ENCODE results near the gene ITPR2. TPM values are rescaled to one million over a fixed set of nuclear protein-coding genes. Genes with fewer than 3 reads are reported as not detected.
A peak's percentile ranks its signal among the peaks of the same experiment; 100 is the strongest.

The ITPR2 gene
- total and polyA plus RNA-seq, 4 donors: 1.5 to 84.8 (median 21.8) TPM

DNA sequence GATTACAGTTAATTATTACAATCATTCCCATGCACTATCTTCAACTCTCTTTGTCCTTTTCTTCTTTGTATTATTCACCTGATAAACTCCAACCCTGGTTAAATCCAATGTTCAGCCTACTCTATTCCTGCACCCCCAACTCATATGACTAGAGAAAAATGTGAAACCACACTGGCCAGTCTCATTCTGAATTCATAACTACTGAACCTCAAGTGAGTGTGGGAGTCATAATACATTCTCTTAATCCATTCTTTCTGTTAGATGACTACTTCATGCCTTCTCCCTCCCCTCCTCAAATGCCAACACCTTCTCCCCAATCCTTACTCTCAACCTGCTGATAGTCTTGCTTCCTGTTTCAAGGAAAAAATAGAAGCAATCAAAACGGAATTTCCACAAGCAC, 22.3 kb upstream of the ITPR2 start:
- WGBS, 2 donors: 54 to 65% methylated on average over 1 of the region's 1 CpG
- intact Hi-C loops (cut with DNase I): loop anchor here in 1 of 2 donors (2.0 to 10.0 kb wide), 2 partner anchors 29 to 159 kb away; partner anchors contain the start of gene TM7SF3
- H3K9me3 ChIP-seq (ENCODE audit: control insufficient read depth, low read length): no peaks in the 10 kb centered on the region

GRCh38 chr12:26854031-26854390, 21.0 kb upstream of the ITPR2 start:
- no peaks in the 10 kb centered on the region for H3K27me3 ChIP-seq (ENCODE audit: control insufficient read depth in 1 of 2, insufficient read depth in 2 of 2, low read length in 1 of 2)
- no peaks in the 10 kb centered on the region for H3K4me1 ChIP-seq (ENCODE audit: control insufficient read depth in 1 of 2, insufficient read depth in 2 of 2, low read length in 2 of 2)
- intact Hi-C loops (cut with DNase I): loop anchor here in 1 of 2 donors (2.0 to 10.0 kb wide), 2 partner anchors 31 to 161 kb away; partner anchors contain the start of gene TM7SF3

More for the DNA sequence above, 22.3 kb upstream of the ITPR2 start:
- Histone ChIP-seq H3K36me3 (ENCODE audit: control insufficient read depth in 1 of 2, insufficient read depth in 2 of 2, low read length in 1 of 2) (no peaks in the 10 kb centered on the region), H3K27ac (ENCODE audit: low read depth in 1 of 2, low read length in 2 of 2) (no peak overlapping the region), H3K27me3 (ENCODE audit: control insufficient read depth in 1 of 2, insufficient read depth in 2 of 2, low read length in 1 of 2) (no peaks in the 10 kb centered on the region), H3K4me3 (ENCODE audit: low read length in 2 of 2) (no peak overlapping the region), H3K4me1 (ENCODE audit: control insufficient read depth in 1 of 2, insufficient read depth in 2 of 2, low read length in 2 of 2) (no peaks in the 10 kb centered on the region)
- ATAC-seq (ENCODE audit: low FRiP score) (no peak), DNase-seq (no peak)

GRCh38 chr12:26853303-26854030, 20.5 kb upstream of the ITPR2 start:
- WGBS, 2 donors: 50 to 54% methylated on average over 12 of the region's 12 CpGs
- intact Hi-C loops (cut with DNase I): loop anchor here (2.0 to 10.0 kb wide), 2 partner anchors 31 to 161 kb away; partner anchors contain the start of gene TM7SF3 (in 1 of the 2)
- no peaks in the 10 kb centered on the region for H3K9me3 ChIP-seq (ENCODE audit: control insufficient read depth, low read length)
- DNase-seq (peak; percentile 78 to 87), ATAC-seq (ENCODE audit: low FRiP score) (peak; percentile 86)
- H3K27ac ChIP-seq (ENCODE audit: low read depth in 1 of 2, low read length in 2 of 2): no peak overlapping the region
- H3K4me1 ChIP-seq (ENCODE audit: control insufficient read depth in 1 of 2, insufficient read depth in 2 of 2, low read length in 2 of 2): no peaks in the 10 kb centered on the region
- H3K4me3 ChIP-seq (ENCODE audit: low read length in 2 of 2): no peak overlapping the region
- no peaks in the 10 kb centered on the region for H3K36me3 ChIP-seq (ENCODE audit: control insufficient read depth in 1 of 2, insufficient read depth in 2 of 2, low read length in 1 of 2)
- H3K27me3 ChIP-seq (ENCODE audit: control insufficient read depth in 1 of 2, insufficient read depth in 2 of 2, low read length in 1 of 2): no peaks in the 10 kb centered on the region

More at GRCh38 chr12:26854031-26854390, 21.0 kb upstream of the ITPR2 start:
- Histone ChIP-seq H3K36me3 (ENCODE audit: control insufficient read depth in 1 of 2, insufficient read depth in 2 of 2, low read length in 1 of 2) (no peaks in the 10 kb centered on the region), H3K9me3 (ENCODE audit: control insufficient read depth, low read length) (no peaks in the 10 kb centered on the region), H3K4me3 (ENCODE audit: low read length in 2 of 2) (no peak overlapping the region), H3K27ac (ENCODE audit: low read depth in 1 of 2, low read length in 2 of 2) (no peak overlapping the region)
- DNase-seq (no peak), ATAC-seq (ENCODE audit: low FRiP score) (no peak)
- 17% methylated on average over 2 of the region's 2 CpGs for WGBS, 2 donors

DNA sequence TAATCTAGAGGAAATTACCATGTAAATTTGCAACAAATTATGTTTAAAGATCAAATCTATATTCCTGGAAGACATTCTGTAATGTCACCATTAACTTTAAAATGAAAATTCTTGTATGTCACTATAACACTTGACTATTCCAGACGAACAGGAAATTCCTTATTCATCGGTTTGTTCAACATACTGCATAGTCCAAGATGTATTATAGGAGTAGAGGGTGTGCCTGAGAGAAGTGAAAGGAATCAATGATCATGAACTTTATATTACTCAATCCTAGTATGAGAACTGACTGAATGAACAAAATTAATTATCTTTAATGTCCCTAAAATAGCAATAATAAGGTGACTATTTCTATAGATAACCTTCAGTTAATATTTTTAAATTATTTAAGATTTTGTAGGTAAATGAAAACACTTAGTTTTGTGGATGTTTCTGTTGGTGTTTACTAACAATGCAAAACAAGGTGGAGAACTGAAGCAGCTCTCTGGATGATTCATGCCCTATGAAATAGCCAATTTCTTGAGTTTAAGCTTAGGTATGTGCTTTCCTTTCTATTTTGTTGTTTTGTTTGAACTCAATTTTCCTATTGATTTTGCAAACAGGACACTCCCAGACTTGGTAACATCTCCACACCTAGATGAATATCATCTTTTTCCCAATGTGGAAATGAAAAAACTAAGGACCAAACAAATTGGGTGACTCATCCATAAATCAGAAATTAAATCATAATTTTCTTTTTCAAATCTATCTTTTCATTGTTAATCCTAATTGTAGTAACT, 18.2 kb upstream of the ITPR2 start:
- intact Hi-C loops (cut with DNase I): loop anchor here in 1 of 2 donors (10.0 kb wide), 1 partner anchor 164 kb away; the partner anchor contains the start of gene TM7SF3
- Histone ChIP-seq H3K27ac (ENCODE audit: low read depth in 1 of 2, low read length in 2 of 2) (no peak overlapping the region), H3K4me1 (ENCODE audit: control insufficient read depth in 1 of 2, insufficient read depth in 2 of 2, low read length in 2 of 2) (no peaks in the 10 kb centered on the region), H3K9me3 (ENCODE audit: control insufficient read depth, low read length) (no peaks in the 10 kb centered on the region), H3K36me3 (ENCODE audit: control insufficient read depth in 1 of 2, insufficient read depth in 2 of 2, low read length in 1 of 2) (no peaks in the 10 kb centered on the region), H3K27me3 (ENCODE audit: control insufficient read depth in 1 of 2, insufficient read depth in 2 of 2, low read length in 1 of 2) (no peaks in the 10 kb centered on the region), H3K4me3 (ENCODE audit: low read length in 2 of 2) (no peak overlapping the region)
- 44 to 45% methylated on average over 2 of the region's 2 CpGs for WGBS, 2 donors
- ATAC-seq (ENCODE audit: low FRiP score): no peak
- no peak for DNase-seq

DNA sequence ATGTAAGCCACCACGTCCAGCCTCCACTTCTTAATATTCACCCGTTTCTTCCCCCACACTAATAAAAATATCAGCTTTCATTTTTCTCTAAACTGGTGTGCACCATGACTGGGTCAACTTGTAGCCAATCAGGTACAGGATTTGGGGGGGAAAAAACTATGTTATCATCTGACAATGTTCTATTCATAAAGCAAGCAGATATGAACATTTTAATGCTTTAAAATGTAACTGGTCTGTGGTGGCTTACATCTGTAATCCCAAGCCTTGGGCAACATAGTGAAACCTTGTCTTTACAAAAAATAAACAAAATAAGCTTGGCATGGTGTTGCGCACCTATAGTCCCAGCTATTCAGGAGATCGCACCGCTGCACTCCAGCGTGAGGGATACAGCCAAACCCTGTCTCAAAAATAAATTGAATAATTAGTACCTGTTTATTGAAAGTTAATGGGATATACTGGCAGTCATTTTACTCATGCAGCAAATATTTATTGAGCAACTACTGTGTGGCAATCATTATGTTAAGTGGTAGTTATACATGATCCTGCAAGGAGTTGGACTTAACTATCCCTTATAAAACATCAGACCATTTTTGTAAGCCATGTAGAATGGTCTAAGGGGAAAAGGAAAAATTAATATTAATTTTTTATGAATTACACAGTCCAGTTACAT, 15.3 kb upstream of the ITPR2 start:
- Histone ChIP-seq H3K27ac (ENCODE audit: low read depth in 1 of 2, low read length in 2 of 2) (no peak overlapping the region), H3K4me1 (ENCODE audit: control insufficient read depth in 1 of 2, insufficient read depth in 2 of 2, low read length in 2 of 2) (no peaks in the 10 kb centered on the region), H3K36me3 (ENCODE audit: control insufficient read depth in 1 of 2, insufficient read depth in 2 of 2, low read length in 1 of 2) (no peaks in the 10 kb centered on the region), H3K4me3 (ENCODE audit: low read length in 2 of 2) (no peak overlapping the region), H3K9me3 (ENCODE audit: control insufficient read depth, low read length) (no peaks in the 10 kb centered on the region), H3K27me3 (ENCODE audit: control insufficient read depth in 1 of 2, insufficient read depth in 2 of 2, low read length in 1 of 2) (no peaks in the 10 kb centered on the region)
- ATAC-seq (ENCODE audit: low FRiP score): no peak
- WGBS, 2 donors: 79 to 89% methylated on average over 6 of the region's 6 CpGs
- intact Hi-C loops (cut with DNase I): no loop called here
- no peak for DNase-seq

GRCh38 chr12:26847431-26847830, 14.4 kb upstream of the ITPR2 start:
- no peak for ATAC-seq (ENCODE audit: low FRiP score)
- Histone ChIP-seq H3K9me3 (ENCODE audit: control insufficient read depth, low read length) (no peaks in the 10 kb centered on the region), H3K4me3 (ENCODE audit: low read length in 2 of 2) (no peak overlapping the region), H3K27ac (ENCODE audit: low read depth in 1 of 2, low read length in 2 of 2) (no peak overlapping the region), H3K36me3 (ENCODE audit: control insufficient read depth in 1 of 2, insufficient read depth in 2 of 2, low read length in 1 of 2) (no peaks in the 10 kb centered on the region), H3K27me3 (ENCODE audit: control insufficient read depth in 1 of 2, insufficient read depth in 2 of 2, low read length in 1 of 2) (no peaks in the 10 kb centered on the region), H3K4me1 (ENCODE audit: control insufficient read depth in 1 of 2, insufficient read depth in 2 of 2, low read length in 2 of 2) (no peaks in the 10 kb centered on the region)
- 97% methylated on average over 5 of the region's 5 CpGs for WGBS, 2 donors
- intact Hi-C loops (cut with DNase I): no loop called here
- DNase-seq: no peak

DNA sequence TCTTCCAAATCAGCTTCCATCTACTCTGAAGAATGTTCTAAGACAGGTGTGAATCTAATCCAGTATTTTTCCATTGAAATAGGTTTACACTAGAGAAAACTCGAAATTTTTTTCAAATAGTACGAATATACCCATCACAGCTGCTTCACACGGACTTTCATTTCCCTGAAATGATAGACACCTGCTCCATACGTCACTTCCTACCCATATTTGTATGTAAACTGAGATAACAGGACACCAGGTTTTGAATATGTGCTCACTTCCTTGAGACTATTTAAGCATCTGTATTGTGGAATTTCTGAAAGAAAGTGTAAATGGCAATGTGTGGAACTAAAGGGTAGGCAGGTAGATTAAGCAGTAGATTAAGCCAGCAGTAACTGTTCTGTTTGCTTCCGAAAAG, 13.4 kb upstream of the ITPR2 start:
- intact Hi-C loops (cut with DNase I): no loop called here
- DNase-seq: no peak
- Histone ChIP-seq H3K36me3 (ENCODE audit: control insufficient read depth in 1 of 2, insufficient read depth in 2 of 2, low read length in 1 of 2) (no peaks in the 10 kb centered on the region), H3K27me3 (ENCODE audit: control insufficient read depth in 1 of 2, insufficient read depth in 2 of 2, low read length in 1 of 2) (no peaks in the 10 kb centered on the region), H3K27ac (ENCODE audit: low read depth in 1 of 2, low read length in 2 of 2) (no peak overlapping the region), H3K9me3 (ENCODE audit: control insufficient read depth, low read length) (no peaks in the 10 kb centered on the region), H3K4me3 (ENCODE audit: low read length in 2 of 2) (no peak overlapping the region), H3K4me1 (ENCODE audit: control insufficient read depth in 1 of 2, insufficient read depth in 2 of 2, low read length in 2 of 2) (no peaks in the 10 kb centered on the region)
- ATAC-seq (ENCODE audit: low FRiP score): no peak
- WGBS, 2 donors: 88 to 89% methylated on average over 5 of the region's 5 CpGs

- intact Hi-C loops (cut with DNase I): no loop called here
- WGBS, 2 donors: 7 to 12% methylated on average over 4 of the region's 4 CpGs
- no peak overlapping the region for H3K4me3 ChIP-seq (ENCODE audit: low read length in 2 of 2)
Measured at GRCh38 chr12:26845984-26846383, 13.0 kb upstream of the ITPR2 start.

More at GRCh38 chr12:26845984-26846383, 13.0 kb upstream of the ITPR2 start:
- H3K27ac ChIP-seq (ENCODE audit: low read depth in 1 of 2, low read length in 2 of 2): no peak overlapping the region
- DNase-seq: no peak
- no peaks in the 10 kb centered on the region for H3K9me3 ChIP-seq (ENCODE audit: control insufficient read depth, low read length)
- no peaks in the 10 kb centered on the region for H3K36me3 ChIP-seq (ENCODE audit: control insufficient read depth in 1 of 2, insufficient read depth in 2 of 2, low read length in 1 of 2)
- ATAC-seq (ENCODE audit: low FRiP score): peak; percentile 86
- no peaks in the 10 kb centered on the region for H3K27me3 ChIP-seq (ENCODE audit: control insufficient read depth in 1 of 2, insufficient read depth in 2 of 2, low read length in 1 of 2)
- H3K4me1 ChIP-seq (ENCODE audit: control insufficient read depth in 1 of 2, insufficient read depth in 2 of 2, low read length in 2 of 2): no peaks in the 10 kb centered on the region

All from aorta (tissue), 5 donors.